Right hindlimb (tissue), 1 donor: Measurements from ENCODE around the gene GRIK3.
"Not testable (repeated sequence)": the region's sequence is repeated elsewhere in the genome, so short reads cannot be mapped to it uniquely, and the experiment has no call there.

ENCODE experiments used
- DNase-seq: peaks from one replicate; pipeline ENCODE4 v3.0.0-alpha.2; 2018

Gene GRIK3

DNA sequence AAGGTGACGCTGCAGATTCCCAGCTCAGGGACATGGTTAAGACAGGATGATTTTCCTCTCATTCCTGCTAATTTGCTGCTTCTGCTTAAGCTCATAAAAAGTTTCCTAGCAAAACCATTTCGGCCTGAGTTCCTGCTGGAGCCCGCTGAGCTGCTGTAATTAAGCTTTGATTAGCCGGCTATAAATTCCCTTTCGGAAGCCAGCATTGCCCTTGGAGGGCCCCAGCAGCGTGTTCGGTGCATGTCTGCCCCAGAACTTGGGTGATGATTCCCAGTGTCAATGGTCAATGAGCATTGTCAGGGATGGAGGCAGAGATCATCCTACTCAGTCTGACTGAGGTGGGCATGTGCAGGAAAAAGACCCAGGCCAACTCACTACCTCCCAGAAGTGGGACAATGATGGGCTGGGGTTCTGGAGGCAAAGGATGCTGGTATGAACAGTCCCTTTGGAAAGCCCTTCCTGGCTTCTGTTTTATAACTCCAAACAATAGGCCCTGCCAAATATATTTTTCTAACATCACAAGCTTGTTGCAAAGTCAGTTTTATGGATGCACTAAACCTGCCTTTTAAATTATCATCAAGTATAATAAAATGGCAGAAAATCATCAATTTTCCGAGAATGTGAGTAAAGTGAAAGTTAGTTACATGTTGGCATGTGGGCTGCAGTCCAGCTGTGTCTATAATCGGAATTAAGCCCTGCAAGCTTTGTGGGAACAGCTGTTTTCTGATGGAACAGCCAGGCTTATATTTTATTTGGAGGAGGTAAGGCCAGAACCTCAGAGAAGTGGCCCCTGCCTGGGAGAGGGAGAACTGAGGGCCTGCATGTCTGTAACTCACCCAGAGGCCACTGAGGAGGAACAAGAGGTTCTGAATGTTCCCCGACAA lies 257.1 kb downstream of the GRIK3 start:
- no peak for DNase-seq

DNA sequence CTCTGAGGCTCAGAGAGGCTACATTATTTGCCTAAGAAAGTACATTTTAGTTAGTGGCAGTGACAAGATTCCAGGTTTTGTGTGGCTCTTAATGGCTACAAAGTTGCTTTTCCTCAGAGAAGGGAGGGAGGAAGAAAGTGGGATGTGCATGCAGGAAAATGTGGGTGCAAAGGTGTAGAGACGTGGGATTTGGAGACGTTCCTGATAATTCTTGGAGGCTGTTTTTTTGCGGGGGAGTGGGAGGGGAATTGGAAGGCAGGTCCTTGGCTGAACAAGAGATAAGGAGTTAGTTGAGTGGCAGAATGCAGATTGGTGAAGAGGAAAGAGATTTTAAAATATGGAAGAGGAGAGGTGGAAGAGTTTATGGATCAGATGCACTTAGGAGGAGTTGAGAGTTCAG lies 258.1 kb downstream of the GRIK3 start:
- no peak for DNase-seq

DNA sequence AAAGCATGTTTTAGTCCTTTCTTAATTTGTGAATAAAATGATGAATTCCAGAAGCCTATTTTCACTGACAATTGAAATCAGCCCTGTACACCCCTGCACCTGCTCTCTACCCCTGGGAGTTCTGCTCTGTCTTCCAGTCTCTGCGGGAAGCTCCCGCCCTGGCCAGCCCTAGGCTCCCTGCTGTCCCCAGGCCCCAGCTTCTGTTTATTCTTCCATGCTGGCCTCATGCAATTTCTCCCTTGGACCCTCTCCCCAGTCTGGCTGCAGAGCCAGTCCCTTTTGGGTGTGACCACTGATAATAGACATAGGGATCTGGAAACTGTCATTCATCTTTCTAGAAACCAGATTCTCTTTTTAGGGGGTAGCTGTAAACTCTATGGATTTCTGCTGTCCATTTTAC lies 258.6 kb downstream of the GRIK3 start:
- no peak for DNase-seq

DNA sequence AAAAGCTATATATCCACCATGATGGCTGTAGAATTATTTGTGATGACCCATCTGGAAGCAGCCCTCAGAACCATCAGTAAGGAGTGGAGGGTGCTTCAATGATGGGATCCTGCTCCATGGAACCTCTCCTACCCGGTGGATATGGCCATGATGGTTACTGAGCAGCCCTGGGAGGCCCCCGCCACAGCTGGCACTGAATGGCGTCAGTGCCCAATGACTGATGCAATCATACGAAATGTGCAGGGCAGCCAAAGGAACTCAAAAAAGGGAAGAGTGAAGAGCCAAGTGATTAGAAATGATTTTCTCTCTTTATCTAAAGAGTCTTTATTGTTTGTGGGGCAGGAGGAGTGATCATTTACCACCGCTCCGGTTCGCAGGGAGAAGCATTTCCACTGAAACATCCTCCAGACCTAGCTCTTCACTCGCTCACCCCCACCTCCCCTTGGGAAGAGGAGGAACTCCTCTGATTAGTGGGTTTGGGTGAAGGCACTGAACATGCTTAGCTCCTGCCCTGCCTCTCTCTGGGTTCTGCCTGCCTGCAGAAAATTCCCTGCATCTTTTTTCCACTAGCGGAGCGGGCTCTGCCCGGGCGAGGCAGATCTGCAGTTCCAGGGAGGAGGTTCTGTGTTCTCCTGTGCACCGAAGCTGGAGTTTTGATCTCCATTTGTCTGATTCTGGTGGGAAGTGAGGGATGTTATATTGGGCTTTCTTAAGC lies 260.3 kb downstream of the GRIK3 start:
- no peak for DNase-seq

DNA sequence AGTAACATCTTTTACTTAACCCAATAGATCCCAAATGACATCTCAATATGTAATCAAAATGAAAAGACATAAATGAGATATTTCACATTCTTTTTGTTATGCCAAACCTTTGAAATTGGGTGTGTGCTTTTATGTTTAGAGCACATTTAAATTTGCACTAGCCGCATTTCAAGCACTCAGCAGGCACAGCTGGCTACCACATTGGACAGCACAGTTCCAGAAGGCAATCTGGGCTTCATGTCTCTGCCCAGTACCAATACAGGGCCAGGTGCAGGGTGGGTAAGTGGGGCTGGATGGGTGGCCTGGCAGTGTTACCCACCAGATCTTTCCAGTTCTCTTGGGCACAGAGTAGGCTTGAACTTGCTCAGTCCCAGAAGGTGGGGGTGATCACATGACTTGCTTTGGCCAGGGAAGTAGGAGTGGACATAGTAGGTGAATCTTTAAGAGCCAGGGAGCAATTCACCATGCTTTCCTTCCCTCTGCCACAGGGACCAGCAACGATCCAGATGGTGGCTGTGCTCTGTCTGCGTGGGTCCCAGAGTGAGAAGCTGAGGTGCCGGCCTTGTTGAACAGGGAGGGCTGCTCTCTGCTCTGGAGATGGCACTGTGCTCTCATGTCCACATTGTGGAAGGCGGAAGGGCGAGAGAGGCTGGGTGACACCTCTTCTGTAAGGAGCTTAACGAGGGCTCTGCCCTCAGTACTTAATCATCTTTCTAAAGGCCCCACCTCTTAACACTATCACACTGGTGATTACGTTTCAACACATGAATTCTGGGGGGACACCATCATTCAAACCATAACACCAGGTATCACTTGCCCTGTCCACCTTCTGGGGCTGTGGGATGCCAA lies 261.4 kb downstream of the GRIK3 start:
- no peak for DNase-seq

DNA sequence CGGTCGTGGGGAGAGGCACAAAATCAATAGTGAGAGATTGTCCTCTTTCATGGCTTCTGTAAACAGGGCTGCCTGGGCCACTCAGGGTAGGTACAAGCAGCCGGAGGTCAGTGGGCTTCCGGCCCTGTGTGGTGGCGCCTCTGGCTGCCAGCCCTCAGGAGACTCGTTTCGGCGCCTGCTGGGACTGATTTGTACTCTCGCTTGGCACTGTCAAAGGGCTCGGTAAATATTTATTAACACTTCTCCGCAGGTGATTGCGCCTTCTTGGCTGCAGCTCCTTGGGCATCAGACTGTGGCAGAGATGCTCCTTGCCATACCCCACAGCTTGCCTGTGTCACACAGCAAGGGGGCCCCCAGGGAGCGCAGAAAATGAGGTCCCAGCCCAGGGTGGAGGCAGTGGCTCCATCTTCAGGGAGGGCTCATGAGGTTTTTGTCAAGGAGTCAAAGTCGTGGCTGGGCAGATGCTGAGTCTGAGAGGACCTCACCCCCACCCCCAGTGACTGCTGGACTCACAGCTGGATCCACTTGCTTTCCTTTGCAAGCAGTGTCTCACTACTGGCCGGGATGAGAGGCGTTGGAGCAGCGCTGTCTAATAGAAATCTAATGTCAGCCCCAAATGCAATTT lies 262.5 kb downstream of the GRIK3 start:
- no peak for DNase-seq

DNA sequence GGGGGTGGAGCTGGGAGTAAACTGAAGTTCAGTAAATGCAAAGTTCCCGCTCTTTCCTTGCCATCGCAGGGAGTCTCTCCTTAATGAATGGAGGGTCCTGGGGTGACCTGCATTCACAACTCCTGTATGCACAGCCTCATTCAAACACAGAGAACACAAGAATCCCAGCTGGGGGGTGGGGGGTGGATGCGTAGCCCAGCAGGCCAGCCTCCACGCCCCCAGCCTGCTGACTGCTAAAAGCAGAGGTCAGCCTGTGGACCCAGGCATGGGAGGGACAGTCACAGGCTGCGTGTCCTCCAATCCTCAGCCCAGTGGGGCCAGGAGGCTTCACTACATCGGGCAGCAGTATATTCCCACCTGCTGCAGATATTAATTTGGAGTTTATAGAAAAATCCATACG lies 263.1 kb downstream of the GRIK3 start:
- no peak for DNase-seq

DNA sequence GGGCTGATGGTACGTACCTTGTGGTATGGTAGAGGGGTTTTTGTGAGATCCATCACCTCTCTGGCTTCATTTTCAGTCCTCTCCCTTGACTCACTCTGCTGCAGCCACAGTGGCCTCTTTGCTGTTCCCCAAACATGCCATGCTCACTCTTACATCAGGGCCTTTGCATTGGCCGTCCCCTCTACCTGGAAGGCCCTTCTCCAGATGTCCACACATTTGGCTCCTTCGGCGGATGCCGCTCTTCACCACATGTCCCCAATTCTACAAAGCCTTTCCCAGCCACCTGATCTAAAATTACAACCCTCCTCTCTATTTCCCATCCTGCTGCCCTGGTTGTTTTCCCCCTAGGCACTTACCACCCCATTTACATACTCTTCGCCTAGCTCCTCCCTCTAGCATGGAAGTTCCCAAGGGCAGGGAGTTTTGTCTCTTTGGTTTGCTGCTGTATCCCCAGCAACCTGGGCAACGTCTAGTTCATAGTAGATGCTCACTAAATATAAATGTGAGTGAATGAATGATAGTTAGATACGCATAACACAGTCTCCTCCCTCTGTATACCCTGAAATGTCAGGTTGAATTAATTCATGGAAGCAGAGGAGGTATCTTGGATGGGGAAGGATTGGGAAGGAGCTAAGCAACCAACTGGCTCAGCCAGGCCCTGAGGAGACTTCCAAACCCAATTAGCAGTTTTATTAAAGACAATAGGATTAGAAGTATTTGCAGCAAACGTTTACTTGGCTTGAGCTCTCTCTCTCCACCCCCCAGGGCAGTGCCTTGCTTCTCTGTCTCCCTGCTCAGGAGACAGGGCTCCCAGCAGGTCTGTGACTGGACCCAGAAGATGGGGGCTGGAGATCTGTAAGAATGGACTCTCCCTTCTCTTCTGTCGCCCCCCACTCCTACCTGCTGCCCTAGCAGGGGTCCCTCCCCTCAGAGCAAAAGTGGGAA lies 264.2 kb downstream of the GRIK3 start:
- no peak for DNase-seq

DNA sequence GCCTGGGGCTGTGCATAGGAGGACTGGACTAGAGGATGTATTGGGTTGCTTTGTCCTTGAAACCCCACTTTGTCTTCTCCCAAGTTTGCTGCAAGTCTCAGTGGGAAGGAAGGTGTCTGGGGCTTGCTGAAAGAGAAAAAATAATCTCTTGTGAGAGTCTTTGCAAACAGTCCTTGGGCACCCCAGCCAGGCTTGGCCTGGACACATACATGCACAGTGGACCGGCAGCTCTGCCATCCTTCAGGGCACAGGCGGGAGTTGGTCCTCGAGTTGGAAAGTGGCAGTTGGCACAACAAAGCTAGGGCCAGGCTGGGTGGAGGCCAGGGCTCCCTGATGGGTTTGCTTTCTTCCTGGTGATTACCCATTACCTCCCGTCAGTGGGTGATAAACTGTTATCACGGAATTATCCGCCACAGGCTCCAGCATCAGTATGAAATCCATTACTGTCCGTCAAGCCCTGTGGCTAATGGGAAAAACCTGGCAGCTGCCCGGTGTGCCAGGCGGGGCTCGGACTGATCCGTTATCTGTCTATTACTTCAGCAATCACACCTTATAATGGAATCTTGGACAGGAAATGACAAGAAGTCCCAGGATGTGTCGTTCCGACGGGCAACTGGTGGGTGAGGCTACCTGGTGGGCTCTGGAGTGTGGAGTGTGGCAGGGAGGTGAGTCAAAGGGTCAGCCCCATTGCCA lies 265.7 kb downstream of the GRIK3 start:
- no peak for DNase-seq

DNA sequence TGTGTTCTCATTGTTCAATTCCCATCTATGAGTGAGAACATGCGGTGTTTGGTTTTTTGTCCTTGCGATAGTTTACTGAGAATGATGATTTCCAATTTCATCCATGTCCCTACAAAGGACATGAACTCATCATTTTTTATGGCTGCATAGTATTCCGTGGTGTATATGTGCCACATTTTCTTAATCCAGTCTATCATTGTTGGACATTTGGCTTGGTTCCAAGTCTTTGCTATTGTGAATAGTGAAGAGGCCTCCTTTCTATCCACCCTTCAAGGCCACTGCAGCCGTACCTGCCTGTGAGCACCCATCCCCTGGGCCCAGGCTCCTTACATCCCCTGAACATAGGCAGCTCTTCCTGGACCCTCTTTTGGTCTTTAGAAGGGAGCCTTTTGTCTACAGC lies 266.9 kb downstream of the GRIK3 start:
- not testable (repeated sequence) for DNase-seq

DNA sequence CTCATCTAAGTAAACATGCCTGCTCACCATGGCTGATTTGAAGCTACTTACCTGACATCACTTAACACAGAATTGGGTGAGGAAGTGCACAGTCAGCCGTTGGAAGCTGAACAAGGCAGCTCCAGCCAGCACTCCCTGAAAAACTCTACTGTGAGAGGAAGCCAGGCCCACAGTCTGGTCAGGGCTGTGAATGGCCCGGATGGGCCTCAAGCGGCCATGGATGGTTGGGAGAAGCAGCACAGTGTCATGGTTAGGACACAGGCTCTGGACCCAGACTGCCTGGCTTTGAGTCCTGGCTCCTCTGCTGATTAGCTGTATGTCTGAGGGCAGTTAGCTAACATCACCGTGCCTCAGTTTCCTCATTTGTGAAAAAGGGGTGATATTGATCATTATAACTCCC lies 267.8 kb downstream of the GRIK3 start:
- DNase-seq = no peak

DNA sequence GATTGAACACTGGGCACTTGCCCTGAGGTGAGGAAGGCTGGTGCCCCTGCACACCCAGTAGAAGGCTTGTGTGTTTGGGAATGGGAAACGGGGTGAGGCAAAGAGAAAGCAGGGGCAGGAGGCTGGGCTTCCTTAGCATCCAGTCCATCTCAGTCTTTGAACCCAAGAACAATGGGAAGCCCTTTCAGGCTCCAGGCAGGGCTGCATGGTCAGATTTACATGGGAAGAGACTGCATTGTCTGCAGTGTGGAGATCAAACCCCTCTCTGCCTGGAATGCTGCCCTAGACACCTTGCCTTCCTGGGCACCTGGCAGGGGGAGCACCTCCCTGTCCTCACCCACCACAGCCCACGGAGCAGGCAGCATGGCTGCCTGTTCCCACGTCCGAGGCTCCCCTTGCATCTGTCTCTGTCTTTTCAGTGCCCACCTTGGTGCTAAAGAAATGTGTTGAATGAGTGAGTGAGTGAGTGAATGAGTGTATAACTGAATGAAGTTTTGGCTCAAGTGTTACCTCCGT lies 268.5 kb downstream of the GRIK3 start:
- DNase-seq = no peak

DNA sequence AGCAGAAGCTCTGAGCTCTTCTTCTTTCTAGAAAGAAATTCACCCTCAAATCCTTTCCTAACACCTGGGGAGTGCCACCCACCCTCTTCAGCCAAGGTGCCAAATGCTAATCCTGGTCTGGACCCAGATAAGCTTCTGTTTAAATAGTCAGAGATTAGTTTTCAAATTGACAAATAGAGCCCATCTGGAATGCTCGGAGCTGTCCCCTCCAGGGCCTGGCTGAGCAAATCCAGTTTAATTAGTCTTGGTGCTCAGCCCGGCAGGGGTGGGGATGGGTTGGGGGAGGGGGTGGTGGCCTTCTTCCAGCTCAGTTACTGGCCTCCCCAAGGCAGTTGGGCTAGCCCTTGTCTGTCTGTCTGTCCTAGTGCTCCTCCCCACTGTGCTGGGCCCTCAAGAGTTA lies 269.5 kb downstream of the GRIK3 start:
- no peak for DNase-seq

DNA sequence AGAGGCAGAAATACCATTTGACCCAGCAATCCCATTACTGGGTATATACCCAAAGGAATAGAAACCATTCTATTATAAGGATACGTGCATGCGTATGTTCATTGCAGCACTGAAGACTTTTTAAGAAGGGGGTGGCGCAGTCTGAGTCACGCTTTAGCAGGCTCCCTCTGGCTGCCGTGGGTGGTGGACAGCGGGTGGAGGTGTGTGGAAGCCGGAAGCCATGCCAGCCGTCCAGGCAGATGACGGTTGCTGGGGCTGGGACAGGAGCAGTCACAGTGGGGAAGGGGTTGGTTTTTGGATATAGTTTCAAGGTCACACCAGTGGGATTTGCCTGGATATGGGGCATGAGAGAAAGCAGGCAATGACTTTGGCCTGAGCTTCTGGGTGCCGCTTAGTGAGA lies 270.5 kb downstream of the GRIK3 start:
- DNase-seq = no peak

DNA sequence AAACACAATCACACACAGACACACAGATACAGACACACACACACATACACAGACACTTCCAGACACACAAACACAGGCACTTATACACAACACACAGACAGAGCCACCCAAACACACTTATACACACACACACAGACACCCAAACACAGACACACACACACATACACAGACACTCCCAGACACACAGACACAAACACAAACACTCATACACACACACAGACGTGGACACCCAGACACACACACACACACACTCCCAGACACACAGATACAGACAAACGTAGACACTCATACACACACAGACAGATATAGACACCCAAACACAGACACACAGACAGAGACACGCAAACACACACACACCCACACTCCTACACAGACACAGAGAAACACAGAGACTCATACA lies 272.1 kb downstream of the GRIK3 start:
- DNase-seq = no peak

DNA sequence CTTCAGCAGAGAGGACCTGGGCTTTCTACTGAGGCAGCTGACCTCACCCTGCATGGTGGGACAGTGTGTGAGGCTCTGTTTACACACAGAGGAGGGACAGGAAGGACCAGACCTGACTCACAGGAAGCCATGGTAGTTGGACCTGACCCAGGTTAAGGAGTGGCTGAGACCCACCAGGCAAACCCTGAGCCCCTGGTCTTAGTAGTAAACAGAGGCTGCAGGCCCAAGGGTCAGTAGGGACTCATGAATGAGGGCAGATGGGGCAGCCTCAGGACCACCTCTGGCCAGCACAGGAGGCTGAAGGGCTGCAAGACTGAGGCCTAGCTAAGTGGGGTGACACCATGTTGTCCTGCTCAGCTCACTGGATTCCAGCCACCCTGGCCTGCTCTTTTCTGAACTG lies 273.2 kb downstream of the GRIK3 start:
- no peak for DNase-seq

DNA sequence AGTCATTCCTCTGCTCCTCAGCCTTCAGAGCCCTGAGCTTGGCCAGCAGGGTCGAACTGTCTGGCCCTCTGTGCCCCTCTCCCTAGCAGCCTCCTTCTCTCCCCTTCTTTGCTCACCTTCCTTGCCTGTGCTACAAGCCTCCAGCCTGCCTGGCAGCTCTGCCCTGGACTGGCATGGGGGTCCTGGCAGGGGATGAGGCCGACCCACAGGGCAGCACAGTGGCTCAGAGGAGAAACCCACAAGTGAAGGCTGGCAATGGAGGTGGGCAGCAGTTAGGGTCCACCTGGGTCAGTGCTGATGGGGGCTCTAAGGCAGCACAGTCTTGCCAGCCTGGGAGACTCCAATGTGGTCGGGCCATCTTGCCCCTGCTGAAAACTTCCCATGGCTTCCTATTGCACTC lies 274.2 kb downstream of the GRIK3 start:
- no peak for DNase-seq

DNA sequence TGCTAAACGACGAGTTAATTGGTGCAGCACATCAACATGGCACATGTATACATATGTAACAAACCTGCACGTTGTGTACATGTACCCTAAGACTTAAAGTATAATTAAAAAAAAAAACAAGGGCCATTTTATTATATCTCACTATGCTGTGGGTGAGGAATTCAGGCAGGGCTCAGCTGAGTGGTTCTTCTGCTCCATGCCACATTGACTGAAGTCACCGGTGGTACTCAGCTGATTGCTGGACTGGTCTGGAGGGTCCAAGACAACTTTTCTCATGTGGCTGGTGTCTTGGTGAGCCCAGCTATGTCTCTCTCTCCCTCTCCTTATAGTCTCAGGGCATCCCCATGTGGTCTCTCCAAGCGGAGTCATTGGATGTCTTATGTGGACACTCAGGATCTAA lies 275.0 kb downstream of the GRIK3 start:
- DNase-seq = no peak

DNA sequence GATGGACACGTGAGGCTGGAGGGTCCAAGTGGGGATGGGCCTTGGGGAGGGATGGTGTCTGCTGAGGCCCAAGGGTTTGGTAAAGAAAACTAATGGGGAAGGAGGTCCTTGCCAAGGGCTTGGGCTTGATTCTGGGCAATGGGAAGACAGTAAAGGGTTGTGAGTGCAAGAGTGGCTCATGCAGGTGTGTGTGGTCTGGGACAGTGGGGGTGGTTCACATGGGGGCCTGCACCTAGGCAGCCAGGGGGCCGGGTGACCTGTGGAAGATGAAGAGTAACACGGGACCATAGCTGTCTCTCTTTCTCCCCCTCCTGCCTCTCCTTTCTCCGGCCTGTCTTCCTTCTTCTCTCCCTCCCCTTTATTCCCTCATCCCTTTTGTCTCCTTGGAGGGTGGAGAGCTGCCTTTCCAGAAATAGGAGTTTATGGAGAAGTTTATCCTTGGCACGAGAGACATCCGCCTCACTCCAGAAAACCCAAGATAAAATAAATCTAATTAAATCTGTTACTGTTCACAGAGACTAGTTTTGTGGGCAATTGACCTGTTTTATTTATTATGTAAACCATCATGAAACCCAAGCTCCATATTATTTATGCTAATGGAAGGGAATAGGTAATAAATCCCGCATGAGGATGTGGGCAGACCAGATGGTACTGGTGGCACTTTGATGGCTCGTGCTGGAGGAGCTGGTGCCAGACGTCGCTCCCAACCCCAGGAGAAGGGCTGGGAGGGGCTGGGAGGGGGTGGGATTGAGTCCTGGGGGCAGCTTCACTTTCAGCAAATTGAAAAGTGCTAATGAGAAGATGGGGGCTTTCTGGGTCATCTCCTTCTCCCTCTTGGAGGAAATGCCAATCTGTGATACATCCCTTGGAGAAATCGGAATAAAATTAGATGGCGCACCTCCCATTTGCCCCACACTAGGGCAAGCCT lies 278.7 kb downstream of the GRIK3 start:
- DNase-seq = no peak

DNA sequence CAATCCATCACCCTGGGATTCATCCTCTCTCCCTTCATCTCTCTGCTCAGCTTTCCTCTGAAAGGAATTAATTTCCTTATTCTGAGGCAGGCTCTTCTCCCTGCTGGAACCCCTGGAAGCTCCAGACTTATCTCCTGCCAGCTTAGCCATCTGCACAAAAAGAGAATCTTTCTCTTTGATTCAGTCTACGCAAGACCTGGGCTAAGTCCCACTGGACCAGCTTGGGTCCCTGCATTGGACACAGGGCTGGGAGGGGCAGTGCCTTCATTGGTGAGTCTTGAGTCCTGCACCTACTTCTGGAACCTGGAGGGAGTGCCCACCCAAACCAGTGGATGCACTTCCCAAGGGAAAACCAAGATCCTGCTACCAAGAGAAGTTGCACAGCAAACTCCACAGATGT lies 279.9 kb downstream of the GRIK3 start:
- no peak for DNase-seq
